Mesothelial cell of epicardium (in vitro differentiated cells): ENCODE data around the gene ADRB1. TPM values are rescaled to one million over a fixed set of nuclear protein-coding genes. Genes with fewer than 3 reads are reported as not detected.

Experiments used
- DNase-seq, 2 experiments: peaks; one replicate each; pipeline ENCODE4 v3.0.0; 2021; ENCODE audit warnings: low spot score in 2 of 2; ENCODE audit not compliant: unreplicated experiment in 2 of 2
- H3K27ac Mint-ChIP-seq: 2 replicates; pipeline ENCODE4 v1.8.0; 2021; ENCODE audit warnings: mixed read lengths
- H3K27me3 Mint-ChIP-seq: 2 replicates; pipeline ENCODE4 v1.8.0; 2021; ENCODE audit warnings: low read depth, mixed read lengths
- H3K36me3 Mint-ChIP-seq: 2 replicates; pipeline ENCODE4 v1.8.0; 2021; ENCODE audit warnings: mixed read lengths
- H3K4me1 Mint-ChIP-seq: 2 replicates; pipeline ENCODE4 v1.8.0; 2021; ENCODE audit warnings: mixed read lengths
- H3K4me3 Mint-ChIP-seq: 2 replicates; pipeline ENCODE4 v1.8.0; 2021; ENCODE audit warnings: mild to moderate bottlenecking, moderate library complexity, mixed read lengths
- H3K9me3 Mint-ChIP-seq: 2 replicates; pipeline ENCODE4 v1.8.0; 2021; ENCODE audit warnings: mixed read lengths
- total RNA-seq: library from RNA; stranded (reverse); gene quantifications from 3 replicates; pipeline ENCODE4 v1.2.1, GENCODE V29; 2021
- TF ChIP-seq, protein P1 (sequence below): fragments of 200-600 bp; sonication (generic); IDR thresholded peaks from one replicate; pipeline ENCODE4 v1.5.0; 2021; ENCODE audit warnings: antibody characterized with exemption; ENCODE audit not compliant: unreplicated experiment

The ADRB1 gene
- total RNA-seq, 1 donor from 2014 or later, result 0.18 TPM

GRCh38 chr10:114058297-114058696, 14.6 kb downstream of the ADRB1 start:
- no peak for DNase-seq

GRCh38 chr10:114059561-114059960, 15.9 kb downstream of the ADRB1 start:
- Mint-ChIP-seq H3K4me3 (no peak overlapping the region), H3K4me1 (peaks cover 16% of the 10 kb centered on the region), H3K27ac (no peak overlapping the region), H3K36me3 (no peaks in the 10 kb centered on the region), H3K27me3 (peaks cover 16% of the 10 kb centered on the region), H3K9me3 (no peaks in the 10 kb centered on the region)
- no peak for DNase-seq
- TF ChIP-seq, protein P1, sequence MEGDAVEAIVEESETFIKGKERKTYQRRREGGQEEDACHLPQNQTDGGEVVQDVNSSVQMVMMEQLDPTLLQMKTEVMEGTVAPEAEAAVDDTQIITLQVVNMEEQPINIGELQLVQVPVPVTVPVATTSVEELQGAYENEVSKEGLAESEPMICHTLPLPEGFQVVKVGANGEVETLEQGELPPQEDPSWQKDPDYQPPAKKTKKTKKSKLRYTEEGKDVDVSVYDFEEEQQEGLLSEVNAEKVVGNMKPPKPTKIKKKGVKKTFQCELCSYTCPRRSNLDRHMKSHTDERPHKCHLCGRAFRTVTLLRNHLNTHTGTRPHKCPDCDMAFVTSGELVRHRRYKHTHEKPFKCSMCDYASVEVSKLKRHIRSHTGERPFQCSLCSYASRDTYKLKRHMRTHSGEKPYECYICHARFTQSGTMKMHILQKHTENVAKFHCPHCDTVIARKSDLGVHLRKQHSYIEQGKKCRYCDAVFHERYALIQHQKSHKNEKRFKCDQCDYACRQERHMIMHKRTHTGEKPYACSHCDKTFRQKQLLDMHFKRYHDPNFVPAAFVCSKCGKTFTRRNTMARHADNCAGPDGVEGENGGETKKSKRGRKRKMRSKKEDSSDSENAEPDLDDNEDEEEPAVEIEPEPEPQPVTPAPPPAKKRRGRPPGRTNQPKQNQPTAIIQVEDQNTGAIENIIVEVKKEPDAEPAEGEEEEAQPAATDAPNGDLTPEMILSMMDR, result no peak

More at GRCh38 chr10:114058297-114058696, 14.6 kb downstream of the ADRB1 start:
- Mint-ChIP-seq H3K9me3 (no peaks in the 10 kb centered on the region), H3K27ac (no peak overlapping the region), H3K4me1 (peaks cover 14% of the 10 kb centered on the region), H3K36me3 (no peaks in the 10 kb centered on the region), H3K27me3 (peaks cover 19% of the 10 kb centered on the region), H3K4me3 (no peak overlapping the region)
- TF ChIP-seq, protein P1, result no peak

DNA sequence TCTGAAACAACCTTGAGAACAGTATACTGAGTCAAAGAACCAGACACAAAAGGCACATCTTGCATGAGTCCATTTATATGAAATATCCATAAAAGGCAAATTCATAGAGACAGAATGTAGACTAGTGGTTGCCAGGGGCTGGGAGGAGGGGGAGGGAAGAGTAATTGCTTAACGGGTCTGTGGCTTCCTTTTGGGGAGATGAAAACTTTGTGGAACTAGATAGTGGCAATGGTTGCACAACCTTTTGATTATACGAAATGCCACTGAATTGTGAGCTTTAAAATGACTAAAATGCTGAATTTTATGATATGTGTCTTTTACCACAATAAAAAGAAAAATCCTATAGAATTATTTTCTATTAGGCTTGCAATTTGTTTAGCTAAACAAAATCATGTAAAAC, 16.8 kb downstream of the ADRB1 start:
- no peak for DNase-seq

DNA sequence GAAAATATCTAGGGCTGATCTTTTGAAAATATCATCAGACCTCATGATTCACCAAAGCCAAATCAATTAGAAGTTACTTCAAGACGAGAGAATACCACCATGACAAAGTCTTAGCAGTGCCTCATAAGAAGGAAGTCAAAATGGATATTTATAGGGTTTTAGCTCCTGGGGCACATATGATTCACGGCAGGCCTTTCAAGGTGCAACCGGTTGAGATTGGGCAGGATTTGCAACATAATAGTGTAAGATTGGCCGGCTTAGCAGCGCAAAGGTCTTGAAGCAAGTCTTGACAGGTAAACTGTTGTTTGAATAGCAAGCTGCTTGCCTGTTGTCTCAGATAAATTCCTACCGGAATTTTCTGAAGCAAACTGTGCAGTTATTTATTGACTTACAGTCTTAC, 17.5 kb downstream of the ADRB1 start:
- Mint-ChIP-seq H3K36me3 (no peaks in the 10 kb centered on the region), H3K9me3 (no peaks in the 10 kb centered on the region), H3K27me3 (peaks cover 12% of the 10 kb centered on the region), H3K4me3 (no peak overlapping the region), H3K4me1 (peaks cover 21% of the 10 kb centered on the region), H3K27ac (no peak overlapping the region)
- TF ChIP-seq, protein P1, result no peak
- no peak for DNase-seq

More for the DNA sequence above, 16.8 kb downstream of the ADRB1 start:
- H3K27ac Mint-ChIP-seq, result no peak overlapping the region
- no peaks in the 10 kb centered on the region for H3K9me3 Mint-ChIP-seq
- no peaks in the 10 kb centered on the region for H3K36me3 Mint-ChIP-seq
- TF ChIP-seq, protein P1, result no peak
- H3K4me1 Mint-ChIP-seq, result peaks cover 21% of the 10 kb centered on the region
- peaks cover 14% of the 10 kb centered on the region for H3K27me3 Mint-ChIP-seq
- H3K4me3 Mint-ChIP-seq, result no peak overlapping the region

GRCh38 chr10:114061789-114062188, 18.1 kb downstream of the ADRB1 start:
- Mint-ChIP-seq H3K9me3 (no peaks in the 10 kb centered on the region), H3K36me3 (no peaks in the 10 kb centered on the region), H3K4me1 (peaks cover 26% of the 10 kb centered on the region), H3K27ac (no peak overlapping the region), H3K4me3 (no peak overlapping the region), H3K27me3 (peaks cover 12% of the 10 kb centered on the region)
- DNase-seq, result no peak
- TF ChIP-seq, protein P1, result no peak
